Transverse colon (tissue), 4 donors: Measurements from ENCODE around the gene FAM107B.

Experiments used
- CTCF ChIP-seq, 5 experiments: fragments of 200-600 bp in 3 of 5; fragments of 450-650 bp in 2 of 5; sonication (generic) in 3 of 5; IDR thresholded peaks; 1 replicate in 2 of 5; 2 replicates in 3 of 5; pipeline ENCODE4 v1.5.1; 2016 to 2017; ENCODE audit warnings: antibody characterized with exemption in 5 of 5, inconsistent platforms in 3 of 5, mild to moderate bottlenecking in 2 of 5, moderate library complexity in 1 of 5
- EP300 ChIP-seq: sonication (generic); formaldehyde crosslinking; IDR thresholded peaks from one replicate; pipeline ENCODE4 v1.6.1; 2017; ENCODE audit warnings: antibody characterized with exemption, low read depth
- POLR2A ChIP-seq: fragments of 450-650 bp; IDR thresholded peaks from one replicate; pipeline ENCODE4 v1.6.1; 2016; ENCODE audit warnings: antibody characterized with exemption, mild to moderate bottlenecking, moderate library complexity
- POLR2AphosphoS5 ChIP-seq, 3 donors: sonication (generic); formaldehyde crosslinking; IDR thresholded peaks; one replicate each; pipeline ENCODE4 v1.6.1; 2016; ENCODE audit warnings: antibody characterized with exemption in 3 of 3

- TF ChIP-seq EP300: no peak
- no peak for TF ChIP-seq POLR2A
- TF ChIP-seq CTCF (IDR thresholded peaks at IDR 0.05): no peak
- no peak for TF ChIP-seq POLR2AphosphoS5 (IDR thresholded peaks at IDR 0.05)
Observed at GRCh38 chr10:14583252-14583651, 191.4 kb downstream of the FAM107B start.
